B cell (primary cell): ENCODE measurements around the gene AQP3. TPM values are rescaled to one million over a fixed set of nuclear protein-coding genes. Genes with fewer than 3 reads are reported as not detected.

Experiments used
- ATAC-seq: fragments of 200-7000 bp; cut with Tn5 transposase; one replicate; pipeline ENCODE4 v1.10.0; 2021; ENCODE audit warnings: low read depth, mild to moderate bottlenecking, moderate number of reproducible peaks, moderate library complexity
- CTCF ChIA-PET: fragments of 350-600 bp; sonication (Branson Sonifier 250); formaldehyde crosslinking; loops from one replicate; lab custom pipeline; 2021; ENCODE audit warnings: antibody characterized with exemption, inconsistent platforms; lab: Charles Lee
- POLR2A ChIA-PET: fragments of 350-600 bp; sonication (Branson Sonifier 250); formaldehyde crosslinking; loops from one replicate; lab custom pipeline; 2021; ENCODE audit warnings: antibody characterized with exemption; lab: Charles Lee
- DNase-seq: peaks from one replicate; pipeline ENCODE4 v3.0.0; 2013
- H2AFZ ChIP-seq: 2 replicates; pipeline ENCODE4 v1.6.1; 2012; ENCODE audit warnings: mild to moderate bottlenecking, low read depth, low read length; ENCODE audit not compliant: insufficient read depth, poor library complexity, severe bottlenecking
- H3K27ac ChIP-seq, 2 donors: 1 replicate in 1 of 2; 2 replicates in 1 of 2; pipeline ENCODE4 v1.5.1; 2012 to 2013; ENCODE audit warnings: low read length in 2 of 2, mild to moderate bottlenecking in 2 of 2, moderate library complexity in 1 of 2
- H3K27me3 ChIP-seq, 4 experiments: fragments of 200-600 bp in 1 of 4; sonication (generic) in 1 of 4; replicated peaks in 1 of 4; 1 replicate in 2 of 4; 2 replicates in 2 of 4; pipeline versions ENCODE4 v1.6.1 to v1.7.0; 2013 to 2016; ENCODE audit warnings: low read length in 3 of 4, mild to moderate bottlenecking in 2 of 4, mixed read lengths in 1 of 4, moderate library complexity in 1 of 4; ENCODE audit not compliant: insufficient read depth in 4 of 4, control insufficient read depth in 3 of 4; ENCODE audit errors: control extremely low read depth in 1 of 4
- H3K36me3 ChIP-seq, 2 experiments: replicated peaks in 1 of 2; 1 replicate in 1 of 2; 2 replicates in 1 of 2; pipeline versions ENCODE4 v1.6.1 to v1.7.1; 2013; ENCODE audit warnings: low read length in 1 of 2; ENCODE audit not compliant: insufficient read depth in 2 of 2, control insufficient read depth in 1 of 2; ENCODE audit errors: control extremely low read depth in 1 of 2, extremely low read depth in 1 of 2
- H3K4me1 ChIP-seq, 2 donors: fragments of 200-600 bp in 1 of 2; sonication (generic) in 1 of 2; 1 replicate in 1 of 2; 2 replicates in 1 of 2; pipeline versions ENCODE4 v1.5.1 to v1.6.1; 2013 to 2017; ENCODE audit warnings: low read length in 2 of 2; ENCODE audit not compliant: control insufficient read depth in 2 of 2, insufficient read depth in 2 of 2
- H3K4me2 ChIP-seq: replicated peaks from 2 replicates; pipeline ENCODE3; 2012; ENCODE audit warnings: mild to moderate bottlenecking, low read depth, low read length; ENCODE audit not compliant: poor library complexity, severe bottlenecking
- H3K4me3 ChIP-seq, 5 experiments: fragments of 200-600 bp in 1 of 5; sonication (generic) in 1 of 5; 1 replicate in 3 of 5; 2 replicates in 2 of 5; pipeline versions ENCODE4 v1.5.1 to v1.7.0; 2011 to 2016; ENCODE audit warnings: low read length in 4 of 5, mild to moderate bottlenecking in 4 of 5, low read depth in 2 of 5, control low read depth in 1 of 5, moderate library complexity in 1 of 5; ENCODE audit not compliant: insufficient read depth in 1 of 5; ENCODE audit errors: control extremely low read depth in 1 of 5, extremely low read depth in 1 of 5
- H3K79me2 ChIP-seq: fragments of 200-600 bp; sonication (generic); one replicate; pipeline ENCODE4 v1.6.0; 2016; ENCODE audit warnings: low read length; ENCODE audit not compliant: control insufficient read depth, insufficient read depth
- H3K9ac ChIP-seq: fragments of 200-600 bp; sonication (generic); 2 replicates; pipeline ENCODE4 v1.6.1; 2017; ENCODE audit warnings: mild to moderate bottlenecking, low read length, moderate library complexity
- H3K9me3 ChIP-seq, 3 donors: one replicate each; pipeline versions ENCODE4 v1.6.1 to v1.7.1; 2013; ENCODE audit warnings: low read length in 2 of 3; ENCODE audit not compliant: control insufficient read depth in 2 of 3, insufficient read depth in 1 of 3; ENCODE audit errors: control extremely low read depth in 1 of 3
- H4K20me1 ChIP-seq: 2 replicates; pipeline ENCODE4 v1.6.0; 2012; ENCODE audit warnings: mild to moderate bottlenecking, low read length; ENCODE audit not compliant: insufficient read depth, control insufficient read depth, poor library complexity, severe bottlenecking
- H3K27ac Mint-ChIP-seq: one replicate; pipeline ENCODE4 v1.8.0; 2021; ENCODE audit warnings: mixed read lengths
- H3K27me3 Mint-ChIP-seq: one replicate; pipeline ENCODE4 v1.8.0; 2021; ENCODE audit warnings: mixed read lengths
- H3K4me1 Mint-ChIP-seq: one replicate; pipeline ENCODE4 v1.8.0; 2021; ENCODE audit warnings: mixed read lengths
- H3K4me3 Mint-ChIP-seq: one replicate; pipeline ENCODE4 v1.8.0; 2021; ENCODE audit warnings: mixed read lengths
- H3K9me3 Mint-ChIP-seq: one replicate; pipeline ENCODE4 v1.8.0; 2022; ENCODE audit warnings: mixed read lengths; ENCODE audit not compliant: insufficient read depth
- EZH2 ChIP-seq: IDR thresholded peaks from 2 replicates; pipeline ENCODE4 v1.6.1; 2012; ENCODE audit warnings: borderline replicate concordance, low read depth, mild to moderate bottlenecking, moderate library complexity, low read length; ENCODE audit not compliant: insufficient read depth, poor library complexity, severe bottlenecking
- WGBS: methylation state at CpG from one replicate; pipeline ENCODE4 v1.1.5; 2013; ENCODE audit warnings: missing lambda C conversion rate; ENCODE audit not compliant: insufficient coverage; 5-methylcytosine and 5-hydroxymethylcytosine counted together
- intact Hi-C: fragments of 100-400 bp; cut with micrococcal nuclease; formaldehyde crosslinking; loops from one replicate; pipeline ENCODE4 v1.10.0; 2022
- polyA plus RNA-seq: library from polyadenylated mRNA; depleted of rRNA; stranded (reverse); fragments of >200 nt; gene quantifications from 2 replicates; pipeline ENCODE4 v1.2.3, GENCODE V29; 2012
- total RNA-seq, 2 donors: library from RNA; stranded (reverse); fragments of 120-200 nt in 1 of 2; gene quantifications; 1 replicate in 1 of 2; 2 replicates in 1 of 2; pipeline versions ENCODE4 v1.2.3 to v1.2.4, GENCODE V29; 2013 to 2022
- TF ChIP-seq, protein P1 (sequence below): fragments of 200-600 bp; IDR thresholded peaks from one replicate; pipeline ENCODE4 v1.8.0; 2022; ENCODE audit warnings: antibody characterized with exemption, mild to moderate bottlenecking

The AQP3 gene
- total and polyA plus RNA-seq, 2 donors (not counting 1 experiment from before 2014, with no cell fraction given): 1.8 to 10.0 TPM

DNA sequence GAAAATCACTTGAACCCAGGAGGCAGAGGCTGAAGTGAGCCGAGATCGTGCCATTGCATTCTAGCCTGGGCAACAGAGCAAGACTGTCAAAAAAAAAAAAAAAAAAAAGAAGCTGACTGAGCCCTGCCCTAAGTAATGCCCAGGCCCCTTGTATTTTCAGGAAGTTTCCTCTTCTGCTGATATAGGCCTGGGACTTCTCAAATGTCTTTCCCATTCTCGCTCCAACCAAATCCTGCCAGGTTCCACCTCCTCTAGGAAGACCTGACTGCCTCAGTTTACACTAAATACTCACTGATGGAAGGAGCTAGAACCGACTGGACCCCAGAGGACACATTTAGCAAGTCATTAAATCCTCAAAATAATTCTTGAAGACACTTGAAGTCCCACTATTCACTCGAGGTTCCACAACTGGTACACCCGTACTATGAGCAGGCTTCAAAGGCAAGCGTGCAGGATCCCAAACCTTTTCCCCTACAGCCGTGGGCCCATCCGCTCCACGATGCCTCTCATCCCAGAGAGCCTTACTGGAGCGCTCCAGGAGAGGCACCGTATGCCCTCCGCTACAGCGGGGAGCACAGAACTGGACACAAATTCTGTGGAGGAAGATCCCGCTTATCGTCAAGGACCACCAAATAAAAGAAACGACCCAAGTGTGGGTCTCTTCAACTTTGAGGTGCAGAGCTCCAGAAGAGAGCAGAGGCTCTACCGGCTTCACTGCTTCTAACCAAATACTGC, 25.7 kb upstream of the AQP3 start:
- Mint-ChIP-seq H3K27ac (peak overlapping the region; percentile 92), H3K9me3 (no peaks in the 10 kb centered on the region), H3K4me1 (peaks cover 28% of the 10 kb centered on the region), H3K27me3 (no peaks in the 10 kb centered on the region), H3K4me3 (peak overlapping the region; percentile 99)
- H3K9me3 ChIP-seq: no peaks in the 10 kb centered on the region
- peaks cover 27% of the 10 kb centered on the region for H3K79me2 ChIP-seq
- peaks cover 9% of the 10 kb centered on the region for H4K20me1 ChIP-seq
- 13% methylated on average over 18 of the region's 18 CpGs for WGBS
- CTCF ChIA-PET: interaction anchor here (0.7 to 1.8 kb wide), 4 partner anchors 9 to 887 kb away, joined by 4 to 8 read pairs (median 4); no protein-coding TSS in a partner anchor
- intact Hi-C loops: loop anchor here (1.0 to 10.0 kb wide), 6 partner anchors 183 to 902 kb away; partner anchors contain the start of genes BAG1, CHMP5, DNAJA1 and KIF24
- H3K27me3 ChIP-seq: no peaks in the 10 kb centered on the region
- peak overlapping the region; percentile 99 for H3K9ac ChIP-seq
- H3K4me3 ChIP-seq: peak overlapping the region; percentile 80 to 99 (median 95)
- H2AFZ ChIP-seq: peak overlapping the region; percentile 98
- DNase-seq (peak; percentile 25), ATAC-seq (no peak)
- H3K27ac ChIP-seq: peak overlapping the region in 1 of 2 donors; percentile 81
- peak overlapping the region; percentile 88 for H3K4me2 ChIP-seq
- peaks cover 0 to 33% of the 10 kb centered on the region in 2 experiments for H3K36me3 ChIP-seq
- POLR2A ChIA-PET: interaction anchor here (1.1 kb wide), 2 partner anchors 26 to 183 kb away, joined by 4 to 9 read pairs; partner anchors contain the start of genes AQP3 and NFX1
- H3K4me1 ChIP-seq: peaks cover 17 to 22% of the 10 kb centered on the region in 2 donors
- TF ChIP-seq EZH2: no peak
- TF ChIP-seq, protein P1, sequence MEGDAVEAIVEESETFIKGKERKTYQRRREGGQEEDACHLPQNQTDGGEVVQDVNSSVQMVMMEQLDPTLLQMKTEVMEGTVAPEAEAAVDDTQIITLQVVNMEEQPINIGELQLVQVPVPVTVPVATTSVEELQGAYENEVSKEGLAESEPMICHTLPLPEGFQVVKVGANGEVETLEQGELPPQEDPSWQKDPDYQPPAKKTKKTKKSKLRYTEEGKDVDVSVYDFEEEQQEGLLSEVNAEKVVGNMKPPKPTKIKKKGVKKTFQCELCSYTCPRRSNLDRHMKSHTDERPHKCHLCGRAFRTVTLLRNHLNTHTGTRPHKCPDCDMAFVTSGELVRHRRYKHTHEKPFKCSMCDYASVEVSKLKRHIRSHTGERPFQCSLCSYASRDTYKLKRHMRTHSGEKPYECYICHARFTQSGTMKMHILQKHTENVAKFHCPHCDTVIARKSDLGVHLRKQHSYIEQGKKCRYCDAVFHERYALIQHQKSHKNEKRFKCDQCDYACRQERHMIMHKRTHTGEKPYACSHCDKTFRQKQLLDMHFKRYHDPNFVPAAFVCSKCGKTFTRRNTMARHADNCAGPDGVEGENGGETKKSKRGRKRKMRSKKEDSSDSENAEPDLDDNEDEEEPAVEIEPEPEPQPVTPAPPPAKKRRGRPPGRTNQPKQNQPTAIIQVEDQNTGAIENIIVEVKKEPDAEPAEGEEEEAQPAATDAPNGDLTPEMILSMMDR: no peak
